ENCODE results near the gene PINK1. TPM values are rescaled to one million over a fixed set of nuclear protein-coding genes. Genes with fewer than 3 reads are reported as not detected.

PINK1 gene
- total RNA-seq, 1 experiment from 2014 or later, result 17.0 TPM

GRCh38 chr1:20610970-20611369 is 22.3 kb upstream of the PINK1 start:
- H3K9ac ChIP-seq (ENCODE audit: extremely low read depth, insufficient read length, low read length), result no peak overlapping the region
- Mint-ChIP-seq H3K27me3 (ENCODE audit: low read depth) (peaks cover 2% of the 10 kb centered on the region; the same call in 1 of the 2 replicates), H3K9me3 (no peaks in the 10 kb centered on the region), H3K27ac (no peak overlapping the region), H3K4me1 (peaks cover 28 to 36% of the 10 kb centered on the region in 2 experiments), H3K36me3 (ENCODE audit: insufficient read depth in 1 of 3, low read depth in 3 of 3) (no peaks in the 10 kb centered on the region), H3K4me3 (no peak overlapping the region)
- H2BK12ac ChIP-seq (ENCODE audit: insufficient read length, low read depth, low read length), result no peak overlapping the region
- H3K27me3 ChIP-seq (ENCODE audit: insufficient read depth, low read length), result no peaks in the 10 kb centered on the region
- H3K23ac ChIP-seq (ENCODE audit: insufficient read length, low read depth, low read length), result no peak overlapping the region
- H2BK20ac ChIP-seq (ENCODE audit: low read depth, low read length, poor library complexity, severe bottlenecking), result no peak overlapping the region
- H2BK5ac ChIP-seq (ENCODE audit: insufficient read length, low read length), result no peak overlapping the region
- H2BK15ac ChIP-seq (ENCODE audit: low read depth, low read length), result no peak overlapping the region
- no peaks in the 10 kb centered on the region for H4K20me1 ChIP-seq (ENCODE audit: control insufficient read depth, insufficient read depth, insufficient read length)
- H4K5ac ChIP-seq (ENCODE audit: insufficient read length, low read depth, low read length), result no peak overlapping the region
- H3K23me2 ChIP-seq (ENCODE audit: insufficient read length, low read depth, low read length, poor library complexity, severe bottlenecking), result no peaks in the 10 kb centered on the region
- no peak overlapping the region for H4K8ac ChIP-seq (replicated peaks; ENCODE audit: insufficient read length, low read depth, low read length)
- no peaks in the 10 kb centered on the region for H3K79me2 ChIP-seq (ENCODE audit: insufficient read depth, low read length)
- H3K56ac ChIP-seq (ENCODE audit: insufficient read length, low read depth, low read length), result no peak overlapping the region
- H2BK120ac ChIP-seq (ENCODE audit: low read depth, low read length, poor library complexity, severe bottlenecking), result no peak overlapping the region
- no peak overlapping the region for H3K4me2 ChIP-seq (ENCODE audit: insufficient read depth, insufficient read length, low read length)
- TF ChIP-seq CTCF (conservative IDR thresholded peaks at IDR 0.05), result no peak
- H3K14ac ChIP-seq (ENCODE audit: insufficient read depth, low read length), result no peak overlapping the region
- H2AFZ ChIP-seq (ENCODE audit: low read length), result no peak overlapping the region
- DNase-seq, result no peak
- H3T11ph ChIP-seq (ENCODE audit: low read length), result no peak overlapping the region
- no peaks in the 10 kb centered on the region for H3K9me3 ChIP-seq (ENCODE audit: control insufficient read depth, low read depth, low read length)
- no CpG with 5 or more reads among the region's 2 CpGs for WGBS (ENCODE audit: extremely low coverage, insufficient read length, low lambda C conversion rate)
- no peak overlapping the region for H4K91ac ChIP-seq (ENCODE audit: insufficient read length, low read depth, low read length)
- H3K27ac ChIP-seq (ENCODE audit: insufficient read length, low read depth, low read length), result no peak overlapping the region
- H3K4me1 ChIP-seq (ENCODE audit: insufficient read depth, low read length), result peaks cover 5% of the 10 kb centered on the region; the same call in 1 of the 2 replicates
- no peaks in the 10 kb centered on the region for H3K79me1 ChIP-seq (ENCODE audit: insufficient read depth, low read depth, low read length, poor library complexity, severe bottlenecking)
- no peak overlapping the region for H2AK5ac ChIP-seq (ENCODE audit: insufficient read length, low read length)
- H3K18ac ChIP-seq (ENCODE audit: insufficient read length, low read depth, low read length), result no peak overlapping the region
- H3K4ac ChIP-seq (ENCODE audit: low read depth, low read length), result no peak overlapping the region
